ENCODE measurements around the gene MTHFSD. TPM values are rescaled to one million over a fixed set of nuclear protein-coding genes. Genes with fewer than 3 reads are reported as not detected.

MTHFSD gene
- total RNA-seq = 10 to 100 TPM; 22.7 to 40.8 (median 25.4) TPM

GRCh38 chr16:86554917-86555703, at the start of gene MTHFSD:
Gene MTHFSD (minus strand): TSS chr16:86555235. CDS start chr16:86555184, 51 bp downstream.
- peak; percentile 89 for DNase-seq (ENCODE audit: low spot score in 2 of 2)
- Histone ChIP-seq H3K4me3 (peak within 1 kb of the TSS; percentile 86 to 98 (median 95)), H3K4me1 (peaks cover 0 to 31% (median 11%) of the 10 kb centered on the region in 4 donors), H3K27me3 (peaks cover 0 to 4% of the 10 kb centered on the region in 2 donors), H3K36me3 (peaks cover 0 to 30% (median 0%) of the 10 kb centered on the region in 3 donors), H3K27ac (peak within 1 kb of the TSS; percentile 93 to 95 (median 94)), H3K9me3 (no peaks in the 10 kb centered on the region)
- 4 to 9% methylated on average over 27 to 69 of the region's 70 CpGs for WGBS, 2 donors
- TF ChIP-seq EP300 (IDR thresholded peaks at IDR 0.05) (peak; percentile 92 to 93), CTCF (IDR thresholded peaks at IDR 0.05) (peak in 1 of 5 experiments; percentile 37), POLR2A (IDR thresholded peaks at IDR 0.05) (peak; percentile 50 to 84)

- whole genome bisulfite sequencing, 2 donors = 80 to 87% methylated on average over 16 of the region's 16 CpGs
- Histone ChIP-seq H3K27ac (no peak overlapping the region), H3K4me3 (peak overlapping the region in 2 of 4 donors; percentile 2 to 40)
Measured at GRCh38 chr16:86604436-86605193, 49.6 kb upstream of the MTHFSD start.

GRCh38 chr16:86602521-86602920, 47.5 kb upstream of the MTHFSD start:
- no peak for DNase-seq (ENCODE audit: low spot score in 2 of 2)
- Histone ChIP-seq H3K9me3 (no peaks in the 10 kb centered on the region), H3K4me1 (peaks cover 0 to under 1% (median 0%) of the 10 kb centered on the region in 4 donors), H3K27me3 (no peaks in the 10 kb centered on the region), H3K4me3 (no peak overlapping the region), H3K27ac (no peak overlapping the region), H3K36me3 (no peaks in the 10 kb centered on the region)
- 77 to 89% methylated on average over 4 of the region's 4 CpGs for WGBS, 2 donors
- no peak for TF ChIP-seq CTCF (IDR thresholded peaks at IDR 0.05)
- no peak for TF ChIP-seq EP300 (IDR thresholded peaks at IDR 0.05)
- TF ChIP-seq POLR2A (IDR thresholded peaks at IDR 0.05) = no peak

More at GRCh38 chr16:86604436-86605193, 49.6 kb upstream of the MTHFSD start:
- TF ChIP-seq CTCF (IDR thresholded peaks at IDR 0.05) (no peak), POLR2A (IDR thresholded peaks at IDR 0.05) (no peak), EP300 (IDR thresholded peaks at IDR 0.05) (no peak)
- H3K4me1 ChIP-seq = no peaks in the 10 kb centered on the region
- H3K9me3 ChIP-seq = no peaks in the 10 kb centered on the region
- no peaks in the 10 kb centered on the region for H3K36me3 ChIP-seq
- no peaks in the 10 kb centered on the region for H3K27me3 ChIP-seq
- DNase-seq (ENCODE audit: low spot score in 2 of 2) = no peak

DNA sequence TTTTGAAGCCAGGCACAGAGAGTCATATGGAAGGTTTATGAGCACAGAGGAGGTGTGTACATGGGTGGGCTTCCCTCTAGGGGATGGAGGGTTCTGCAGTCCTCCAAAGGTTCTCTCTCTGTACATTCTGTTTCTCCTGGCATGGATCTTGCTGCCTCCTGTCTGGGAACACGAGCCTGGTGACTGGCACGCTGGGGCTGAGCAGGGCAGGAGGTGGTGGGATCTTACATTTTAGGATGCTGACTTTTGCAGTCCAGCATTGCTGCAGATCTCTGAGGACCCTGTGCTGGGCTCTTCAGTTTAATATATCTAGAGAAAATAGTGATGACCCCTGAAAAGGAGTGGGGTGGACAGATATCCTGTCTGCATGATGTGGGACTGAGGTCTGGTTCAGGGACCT, 46.3 kb upstream of the MTHFSD start:
- Histone ChIP-seq H3K4me1 (peaks cover 0 to 7% (median 0%) of the 10 kb centered on the region in 4 donors), H3K4me3 (no peak overlapping the region), H3K27me3 (peaks cover 0 to 3% of the 10 kb centered on the region in 2 donors)

More for the DNA sequence above, 46.3 kb upstream of the MTHFSD start:
- no peak for DNase-seq (ENCODE audit: low spot score in 2 of 2)
- WGBS, 2 donors = 77 to 85% methylated on average over 2 of the region's 2 CpGs
- Histone ChIP-seq H3K9me3 (no peaks in the 10 kb centered on the region), H3K36me3 (no peaks in the 10 kb centered on the region), H3K27ac (no peak overlapping the region)
- no peak for TF ChIP-seq CTCF (IDR thresholded peaks at IDR 0.05)
- TF ChIP-seq EP300 (IDR thresholded peaks at IDR 0.05) = no peak
- TF ChIP-seq POLR2A (IDR thresholded peaks at IDR 0.05) = no peak

Data from tibial nerve (tissue), 4 donors.